NCI-H82 treated with DMSO at 0.1 percent for 48 hours (cell line): Measurements from ENCODE around the gene SLC16A8.

Source experiments
- DNase-seq: peaks from one replicate; lab custom pipeline; 2025; ENCODE audit not compliant: unreplicated experiment; lab: John Stamatoyannopoulos, UW

SLC16A8 gene

GRCh38 chr22:38032681-38033521 lies 51.1 kb downstream of the SLC16A8 start:
- DNase-seq: no peak

DNA sequence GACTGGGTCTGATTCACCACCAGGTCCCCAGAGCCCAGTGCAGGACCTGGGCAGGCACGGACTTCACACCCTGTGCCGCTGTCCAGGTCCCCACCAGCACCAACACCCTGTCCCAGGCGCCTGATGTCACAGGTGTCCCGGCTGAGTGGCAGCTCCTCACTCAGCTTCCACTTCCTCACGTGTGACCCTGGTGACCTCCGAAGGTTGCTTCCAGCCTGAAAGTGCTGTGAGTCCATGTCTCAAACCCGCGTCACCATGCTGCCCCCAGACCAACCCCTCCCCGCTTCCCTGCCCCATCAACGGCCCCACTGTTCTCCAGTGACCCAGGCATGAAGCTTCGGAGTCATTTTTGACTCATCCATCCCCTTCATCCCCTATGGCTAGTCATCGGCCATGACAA lies 52.5 kb downstream of the SLC16A8 start:
- DNase-seq: no peak

DNA sequence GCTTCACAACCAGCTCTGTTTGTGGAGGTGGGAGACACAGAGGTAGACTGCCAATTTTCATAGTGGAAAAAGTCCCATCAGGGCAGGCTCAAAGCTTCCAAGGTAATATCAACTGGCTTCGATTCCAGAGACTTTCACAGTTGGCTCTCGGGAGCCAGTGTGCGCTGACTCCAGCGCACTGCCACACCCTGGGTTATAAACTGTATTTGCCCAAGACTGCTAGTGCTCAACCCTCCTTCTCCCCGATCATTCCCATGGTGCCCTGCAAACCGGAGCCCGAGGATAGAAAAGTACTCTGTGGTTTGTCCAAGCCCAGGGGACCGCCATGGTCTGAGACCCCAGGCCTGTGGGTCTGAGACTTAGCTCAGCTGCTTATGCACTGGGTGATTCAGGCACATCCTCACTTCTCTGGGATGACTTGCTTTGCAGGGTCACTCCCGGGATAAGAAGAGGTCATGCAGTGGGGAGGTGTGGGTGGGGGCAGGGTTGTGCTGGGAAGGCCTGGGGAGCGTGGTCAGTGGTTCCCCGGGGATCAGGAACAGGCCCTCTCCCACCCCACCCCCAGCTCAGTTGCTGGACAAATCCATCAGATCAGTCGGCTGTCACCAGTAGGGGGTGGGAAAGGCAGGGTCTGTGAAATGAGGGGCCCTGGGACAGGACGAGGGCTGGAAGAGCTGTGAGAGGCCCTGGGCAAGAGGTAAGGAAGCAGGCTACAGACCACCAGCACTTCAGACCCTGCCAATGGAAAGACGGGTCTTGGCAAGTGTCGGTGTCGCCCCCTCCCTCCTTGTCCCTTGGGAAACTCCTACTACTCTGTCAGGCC lies 53.5 kb downstream of the SLC16A8 start:
- no peak for DNase-seq

DNA sequence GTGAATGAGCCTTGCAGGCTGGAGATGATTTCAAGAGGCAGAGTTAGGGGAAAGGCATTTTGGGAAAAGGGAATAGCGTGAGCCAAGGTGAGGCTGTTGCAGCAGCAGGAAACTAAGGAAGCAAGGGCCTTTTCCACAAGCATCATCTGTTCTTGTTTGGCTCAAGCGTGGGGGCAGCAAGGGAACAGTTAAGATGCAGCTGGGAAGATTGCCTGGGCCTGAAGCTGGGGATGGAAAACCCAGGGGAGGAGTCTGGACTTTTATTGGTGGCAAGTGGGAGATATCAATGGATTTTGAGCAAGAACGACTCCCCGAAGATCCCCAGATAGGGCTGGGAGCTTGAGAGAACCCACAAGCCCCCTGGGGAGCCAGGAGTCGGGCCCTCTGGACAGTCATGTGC lies 54.1 kb downstream of the SLC16A8 start:
- no peak for DNase-seq

- no peak for DNase-seq
Measured at GRCh38 chr22:38029370-38029769, 54.6 kb downstream of the SLC16A8 start.

DNA sequence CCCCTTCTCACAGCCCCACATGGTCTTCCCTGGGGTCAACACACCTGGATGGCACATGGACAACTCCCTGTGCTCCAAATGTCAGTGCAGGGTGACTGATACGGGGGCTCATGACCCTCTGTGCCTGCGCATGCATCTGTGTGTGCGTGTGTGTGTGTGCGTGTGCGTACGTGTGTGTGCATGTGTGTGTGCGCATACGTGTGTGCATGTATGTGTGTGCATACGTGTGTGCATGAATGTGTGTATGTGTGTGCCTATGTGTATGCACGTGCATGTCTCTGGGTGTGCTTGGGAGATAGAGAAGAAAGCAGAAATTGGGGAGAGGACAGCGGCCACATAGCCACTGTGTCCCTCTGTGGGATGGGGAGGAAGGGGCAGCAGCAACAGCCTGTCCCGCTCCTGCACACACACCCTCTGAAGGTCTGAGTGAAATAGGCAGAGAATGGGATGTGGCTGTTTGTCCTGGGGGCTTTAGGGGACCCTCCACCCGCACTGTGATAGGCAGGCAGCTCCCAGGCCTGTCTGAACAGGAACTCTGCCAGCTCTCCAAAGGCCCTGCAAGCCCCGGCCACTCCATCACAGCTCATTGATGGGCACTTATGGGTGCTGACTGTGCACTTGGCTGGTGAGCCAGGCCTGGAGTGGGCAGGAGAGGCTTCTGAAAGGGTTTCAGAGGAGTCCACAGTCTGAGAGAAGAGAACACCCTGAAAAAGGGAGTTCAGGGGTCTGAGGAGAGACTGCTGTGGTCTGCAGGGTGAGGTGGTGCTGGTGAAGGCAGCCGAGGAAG lies 55.4 kb downstream of the SLC16A8 start:
- DNase-seq: no peak
